Bone marrow (tissue), 2 donors: ENCODE results near the gene DBF4.
A peak's percentile ranks its signal among the peaks of the same experiment; 100 is the strongest.
"Not testable (repeated sequence)": the region's sequence is repeated elsewhere in the genome, so short reads cannot be mapped to it uniquely, and the experiment has no call there.

ENCODE experiments used
- DNase-seq, 2 donors: peaks; one replicate each; lab custom pipeline; 2025; lab: John Stamatoyannopoulos, UW

The DBF4 gene

DNA sequence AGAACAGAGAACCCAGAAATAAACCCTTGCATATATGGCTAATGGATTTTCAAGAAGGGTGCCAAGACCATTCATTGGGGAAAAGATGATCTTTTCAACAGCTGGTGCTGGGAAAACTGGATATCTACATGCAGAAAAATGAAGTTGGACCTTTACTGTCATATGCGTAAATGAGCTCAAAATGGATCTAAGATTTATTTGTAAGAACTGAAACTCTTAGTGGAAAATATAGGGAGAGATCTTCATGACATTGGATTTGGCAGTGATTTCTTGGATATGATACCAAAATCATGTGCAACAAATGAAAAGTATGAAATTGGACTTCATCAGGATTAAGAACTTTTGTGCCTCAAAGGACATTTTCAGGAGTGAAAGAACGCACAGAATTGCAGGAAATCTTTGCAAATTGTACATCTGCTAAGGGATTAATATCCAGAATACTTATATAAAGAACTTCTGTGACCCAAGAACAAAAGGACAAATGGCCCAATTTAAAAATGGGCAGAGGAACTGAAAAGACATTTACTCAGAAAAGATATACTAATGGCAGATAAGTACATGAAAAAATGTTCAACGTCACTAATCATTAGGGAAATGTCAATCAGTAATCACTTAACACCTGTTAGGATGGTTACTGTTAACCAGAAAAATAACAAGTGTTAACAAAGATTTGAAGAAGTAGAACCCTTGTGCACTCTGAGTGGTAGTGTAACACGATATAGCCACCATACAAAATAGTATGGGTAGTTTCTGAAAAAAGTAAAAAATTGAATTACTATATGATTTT is 6.1 kb downstream of the DBF4 start:
- DNase-seq, result no peak

DNA sequence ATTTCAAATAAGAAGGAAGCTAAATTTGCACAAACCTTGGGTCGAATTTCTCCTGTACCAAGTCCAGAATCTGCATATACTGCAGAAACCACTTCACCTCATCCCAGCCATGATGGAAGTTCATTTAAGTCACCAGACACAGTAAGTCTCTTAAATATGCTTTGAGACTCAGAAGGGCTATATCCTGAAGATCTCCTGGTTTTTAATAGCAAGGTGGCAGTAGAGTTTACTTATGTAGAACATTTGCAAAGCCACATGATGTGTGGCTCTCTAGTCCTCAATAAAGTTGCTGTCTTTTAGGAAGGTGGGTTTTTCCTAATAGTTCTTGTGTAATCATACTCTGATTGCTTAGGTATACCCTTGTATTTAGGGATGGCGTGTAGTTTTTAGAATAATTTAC is 8.7 kb downstream of the DBF4 start:
- DNase-seq, result no peak

DNA sequence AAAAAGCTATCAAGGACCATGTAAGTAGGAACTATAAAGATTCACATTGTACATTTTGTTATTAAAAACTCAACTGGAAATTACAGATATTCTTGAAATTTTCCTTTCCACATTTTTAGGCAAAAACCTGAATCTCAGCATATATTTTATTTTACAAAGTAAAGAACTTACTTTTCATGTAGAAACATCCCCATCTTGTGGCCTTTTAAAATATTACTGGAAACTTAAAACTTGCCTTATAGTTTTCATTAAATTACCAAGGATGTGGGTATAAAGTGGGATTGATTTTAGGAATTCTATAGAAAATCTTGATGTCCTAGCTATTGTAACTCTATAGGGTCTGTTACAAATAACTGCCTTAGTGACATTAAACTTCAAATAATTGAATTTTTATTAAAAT is 10.6 kb downstream of the DBF4 start:
- DNase-seq, result no peak

DNA sequence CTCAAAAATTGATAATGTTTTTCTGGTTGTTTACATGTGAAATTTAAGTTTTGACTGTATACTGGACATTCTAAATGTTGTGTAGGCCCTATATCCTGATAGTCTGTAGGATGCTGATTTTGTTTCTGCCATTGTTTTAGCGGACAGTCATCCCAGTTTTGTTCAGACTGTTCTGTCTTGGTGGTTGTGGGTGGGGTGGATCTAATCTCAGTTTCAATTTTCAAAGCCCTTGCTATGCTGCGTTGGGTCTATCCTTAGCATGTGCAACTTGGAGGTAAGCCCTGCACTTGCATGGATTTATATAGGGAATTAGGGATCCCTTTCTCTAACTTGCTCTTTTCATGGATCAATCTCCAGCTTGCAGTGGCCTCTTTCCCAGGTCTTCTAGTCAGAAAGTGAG is 19.1 kb downstream of the DBF4 start:
- no peak for DNase-seq

DNA sequence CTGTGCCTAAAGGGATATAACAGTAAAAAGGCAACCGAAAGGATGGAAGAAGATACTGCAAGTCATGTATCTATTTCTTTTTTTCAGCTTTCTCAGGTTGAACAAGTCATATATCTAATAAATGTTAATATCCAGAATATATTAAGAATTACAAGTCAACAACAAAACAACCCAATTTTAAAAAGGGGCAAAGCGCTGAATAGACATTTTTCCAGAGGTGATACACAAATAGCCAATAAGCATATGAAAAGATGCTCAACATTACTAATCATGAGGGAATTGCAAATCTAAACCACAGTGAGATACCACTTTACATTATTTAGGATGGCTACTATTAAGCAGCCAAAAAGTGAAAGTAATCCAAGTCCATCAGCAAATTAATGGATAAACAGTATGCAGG is 23.0 kb downstream of the DBF4 start:
- DNase-seq, result no peak

DNA sequence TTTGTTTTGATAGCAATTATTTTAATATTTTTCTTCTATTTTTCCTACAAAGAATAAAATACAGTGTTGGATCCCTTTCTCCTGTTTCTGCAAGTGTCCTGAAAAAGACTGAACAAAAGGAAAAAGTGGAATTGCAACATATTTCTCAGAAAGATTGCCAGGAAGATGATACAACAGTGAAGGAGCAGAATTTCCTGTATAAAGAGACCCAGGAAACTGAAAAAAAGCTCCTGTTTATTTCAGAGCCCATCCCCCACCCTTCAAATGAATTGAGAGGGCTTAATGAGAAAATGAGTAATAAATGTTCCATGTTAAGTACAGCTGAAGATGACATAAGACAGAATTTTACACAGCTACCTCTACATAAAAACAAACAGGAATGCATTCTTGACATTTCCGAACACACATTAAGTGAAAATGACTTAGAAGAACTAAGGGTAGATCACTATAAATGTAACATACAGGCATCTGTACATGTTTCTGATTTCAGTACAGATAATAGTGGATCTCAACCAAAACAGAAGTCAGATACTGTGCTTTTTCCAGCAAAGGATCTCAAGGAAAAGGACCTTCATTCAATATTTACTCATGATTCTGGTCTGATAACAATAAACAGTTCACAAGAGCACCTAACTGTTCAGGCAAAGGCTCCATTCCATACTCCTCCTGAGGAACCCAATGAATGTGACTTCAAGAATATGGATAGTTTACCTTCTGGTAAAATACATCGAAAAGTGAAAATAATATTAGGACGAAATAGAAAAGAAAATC is 31.0 kb downstream of the DBF4 start:
- not testable (repeated sequence) for DNase-seq

DNA sequence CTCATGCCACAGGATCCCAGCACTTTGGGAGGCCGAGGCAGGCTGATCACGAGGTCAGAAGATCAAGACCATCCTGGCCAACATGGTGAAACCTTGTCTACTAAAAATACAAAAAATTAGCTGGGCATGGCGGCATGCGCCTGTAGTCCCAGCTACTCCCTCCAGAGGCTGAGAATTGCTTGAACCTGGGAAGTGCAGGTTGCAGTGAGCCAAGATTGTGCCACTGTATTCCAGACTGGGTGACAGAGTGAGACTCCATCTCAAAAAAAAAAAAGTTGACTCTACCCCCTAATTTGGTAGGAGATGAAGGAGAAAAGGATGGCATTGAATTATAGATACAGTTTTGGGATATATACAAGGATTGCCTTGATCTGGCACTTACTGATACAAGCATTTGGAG is 32.5 kb downstream of the DBF4 start:
- DNase-seq, result not testable (repeated sequence)

DNA sequence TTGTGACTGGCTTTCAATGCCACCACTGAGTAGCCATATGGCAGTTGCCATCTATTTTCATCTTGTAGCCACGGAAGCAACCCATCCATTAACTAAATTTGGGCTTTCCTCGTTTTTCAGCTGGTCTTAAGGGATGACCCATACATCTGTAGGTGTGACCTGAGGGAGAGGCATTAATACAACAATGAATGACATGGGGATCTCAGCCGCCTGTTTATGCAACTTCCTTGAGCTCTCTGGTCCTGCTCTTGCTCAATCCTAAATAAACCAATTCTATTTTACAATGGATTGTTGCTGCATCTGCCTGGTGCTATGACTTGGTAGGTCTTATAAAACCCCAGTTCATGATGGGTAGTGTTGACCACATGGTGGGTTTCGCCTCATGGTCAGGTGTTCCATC is 35.8 kb downstream of the DBF4 start:
- DNase-seq, result no peak

DNA sequence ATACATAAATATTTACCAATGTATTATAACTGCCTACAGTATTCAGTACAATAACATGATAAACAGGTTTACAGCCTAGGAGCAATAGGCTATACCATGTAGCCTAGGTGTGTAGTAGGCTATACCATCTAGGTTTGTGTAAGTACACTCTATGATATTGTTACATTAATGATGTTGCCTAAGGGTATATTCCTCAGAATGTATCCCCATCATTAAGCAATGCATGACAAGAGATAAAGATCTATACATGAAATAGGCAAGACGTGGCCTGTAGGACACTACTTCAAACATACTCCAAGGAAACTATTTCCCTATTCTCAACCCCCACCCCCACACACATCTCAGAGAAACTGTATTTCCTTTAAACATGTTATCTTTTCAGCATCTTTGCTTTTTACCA is 42.4 kb downstream of the DBF4 start:
- no peak for DNase-seq

DNA sequence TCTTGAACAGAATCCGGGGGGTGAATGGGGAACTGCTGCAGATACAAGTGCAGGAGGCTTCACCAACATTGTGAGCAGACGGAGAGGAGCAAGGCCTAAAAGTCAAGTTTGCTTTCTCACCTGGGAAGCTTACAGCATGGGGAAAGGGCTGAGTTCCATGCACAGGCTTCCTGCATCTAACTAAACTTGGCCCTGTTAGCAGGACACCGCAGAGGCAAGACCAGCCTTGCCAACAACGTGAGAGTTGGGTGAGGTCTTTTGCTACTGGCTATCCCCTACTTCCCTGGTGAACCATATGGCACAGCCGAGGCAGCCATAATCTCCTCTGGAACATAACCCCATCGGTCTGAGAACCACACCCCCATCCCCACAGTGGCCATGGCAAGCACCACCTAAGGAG is 43.6 kb downstream of the DBF4 start:
- DNase-seq, result no peak

DNA sequence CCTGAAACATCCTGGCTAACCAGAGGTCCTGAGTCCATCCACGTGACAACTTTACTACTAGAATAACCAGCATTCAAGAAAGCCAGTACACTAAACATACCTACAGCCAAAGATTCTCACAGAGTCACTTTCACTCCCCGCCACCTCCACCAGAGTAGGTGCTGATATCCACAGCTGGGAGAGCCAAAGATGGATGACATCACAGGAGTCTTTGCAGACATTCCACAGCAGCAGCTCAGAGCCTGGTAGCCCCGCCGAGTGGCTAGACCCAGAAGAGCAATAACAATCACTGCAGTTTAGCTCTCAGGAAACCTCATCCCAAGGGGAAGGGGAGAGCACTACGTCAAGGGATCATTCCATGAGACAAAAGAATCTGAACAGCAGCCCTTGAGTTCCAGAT is 44.3 kb downstream of the DBF4 start:
- no peak for DNase-seq

DNA sequence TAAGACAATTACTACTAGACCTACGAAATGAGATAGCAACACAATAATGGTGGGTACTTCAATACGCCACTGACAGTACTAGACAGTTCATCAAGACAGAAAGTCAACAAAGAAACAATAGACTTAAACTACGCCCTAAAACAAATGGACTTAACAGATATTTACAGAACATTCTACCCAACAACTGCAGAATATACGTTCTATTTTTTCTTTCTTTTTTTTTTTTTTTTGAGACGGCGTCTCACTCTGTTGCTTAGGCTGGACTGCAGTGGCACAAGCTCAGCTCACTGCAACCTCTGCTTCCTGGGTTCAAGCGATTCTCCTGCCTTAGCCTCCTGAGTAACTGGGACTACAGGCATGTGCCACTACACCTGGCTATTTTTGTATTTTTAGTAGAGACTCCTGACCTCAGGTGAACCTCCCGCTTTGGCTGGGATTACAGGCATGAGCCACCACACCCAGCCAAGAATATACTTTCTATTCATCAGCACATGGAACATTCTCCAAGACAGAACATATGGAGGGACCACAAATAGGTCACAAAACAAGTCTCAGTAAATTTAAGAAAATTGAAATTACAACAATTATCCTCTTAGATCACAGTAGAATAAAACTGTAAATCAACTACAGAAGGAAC is 46.6 kb downstream of the DBF4 start:
- not testable (repeated sequence) for DNase-seq

DNA sequence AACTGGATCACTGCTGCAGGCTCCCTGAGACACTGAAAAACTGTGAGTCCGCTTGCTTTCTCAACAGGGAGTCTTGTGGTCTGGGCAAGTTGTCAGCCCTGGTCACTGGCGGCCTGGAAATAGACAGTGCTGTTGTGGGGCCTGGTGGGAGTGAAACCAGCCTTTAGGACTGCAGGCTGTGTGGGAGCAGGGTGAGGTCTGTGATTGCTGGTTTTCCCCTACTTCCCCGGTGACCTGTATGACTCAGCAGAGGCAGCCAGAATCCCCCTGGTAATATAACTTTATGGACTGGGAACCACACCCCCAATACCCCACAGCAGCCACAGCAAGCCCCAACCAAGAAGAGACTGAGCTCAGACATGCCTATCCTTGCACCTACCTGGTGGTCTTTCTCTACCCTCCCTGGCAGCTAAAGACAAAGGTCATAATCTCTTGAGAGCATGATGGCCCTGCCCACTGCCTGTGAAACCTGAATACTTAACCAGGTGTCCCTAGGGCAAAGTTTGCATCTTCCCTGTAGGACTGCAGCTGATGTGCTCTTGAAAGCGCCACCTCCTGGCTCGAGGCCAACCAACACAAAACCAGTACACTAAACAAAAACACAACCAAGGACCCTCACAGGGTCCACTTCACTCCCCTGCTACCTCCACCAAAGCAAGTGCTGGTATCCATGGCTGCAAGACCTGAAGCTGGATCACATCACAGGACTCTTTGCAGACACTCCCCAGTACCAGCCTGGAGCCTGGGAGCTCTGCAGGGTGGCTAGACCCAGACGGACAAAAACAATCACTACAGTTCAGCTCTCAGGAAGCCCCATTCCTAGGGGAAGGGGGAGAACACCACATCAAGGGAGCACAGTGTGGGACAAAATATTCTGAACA is 50.5 kb downstream of the DBF4 start:
- DNase-seq, result no peak

DNA sequence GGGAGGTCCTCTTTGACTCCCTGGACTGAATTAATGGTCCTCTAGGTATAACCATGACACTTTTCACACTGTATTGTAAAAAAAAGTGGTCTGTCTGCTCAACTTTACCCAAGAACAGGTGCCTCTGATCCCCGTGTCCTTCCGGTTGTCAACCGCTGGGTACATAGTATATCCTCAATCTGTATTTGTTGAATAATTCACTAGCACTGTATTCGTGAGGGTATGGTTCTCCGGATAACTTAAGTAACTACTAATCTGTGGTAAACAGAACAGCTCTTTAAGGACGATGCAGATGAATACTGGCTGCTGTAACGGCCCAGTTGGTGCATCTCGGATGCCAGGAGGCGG is 57.3 kb downstream of the DBF4 start:
- DNase-seq, result no peak

DNA sequence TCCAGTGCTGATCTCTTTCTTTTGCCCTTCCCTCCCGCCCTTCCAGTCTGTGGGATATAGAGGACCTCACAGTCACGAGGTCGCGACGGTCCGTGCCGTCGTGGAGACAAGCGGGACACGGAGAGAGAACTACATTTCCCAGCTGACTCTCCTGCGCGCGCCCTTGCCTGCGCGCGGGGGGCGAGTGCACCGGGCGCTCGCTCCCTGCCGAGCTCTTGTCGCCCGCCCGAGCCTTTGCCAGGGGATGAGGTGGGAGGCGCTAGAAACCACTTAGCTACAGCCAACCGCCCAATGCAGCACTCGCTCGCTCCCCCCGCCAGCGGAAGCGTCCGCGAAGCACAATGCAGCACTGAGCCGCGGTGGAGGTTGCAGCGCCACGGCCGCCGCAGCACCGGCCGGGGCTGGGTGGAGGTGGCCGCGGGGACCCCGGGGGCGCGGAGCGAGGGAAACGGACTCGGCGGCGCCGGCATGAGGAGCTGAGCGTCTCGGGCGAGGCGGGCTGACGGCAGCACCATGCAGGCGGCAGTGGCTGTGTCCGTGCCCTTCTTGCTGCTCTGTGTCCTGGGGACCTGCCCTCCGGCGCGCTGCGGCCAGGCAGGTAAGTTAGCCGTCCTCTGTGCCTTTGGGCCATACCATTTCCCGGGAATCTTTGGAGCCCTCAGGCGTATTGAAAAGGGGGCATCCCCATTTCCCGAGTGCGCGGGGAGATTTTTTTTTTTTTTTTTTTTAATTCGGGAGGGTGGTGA is 57.8 kb downstream of the DBF4 start, which contains the start of gene ADAM22:
Gene ADAM22 (plus strand): TSS at position 299 of the 746 bp plus-strand sequence. CDS start 215 bp downstream, at position 514.
- peak in 1 of 2 donors; percentile 61 for DNase-seq

DNA sequence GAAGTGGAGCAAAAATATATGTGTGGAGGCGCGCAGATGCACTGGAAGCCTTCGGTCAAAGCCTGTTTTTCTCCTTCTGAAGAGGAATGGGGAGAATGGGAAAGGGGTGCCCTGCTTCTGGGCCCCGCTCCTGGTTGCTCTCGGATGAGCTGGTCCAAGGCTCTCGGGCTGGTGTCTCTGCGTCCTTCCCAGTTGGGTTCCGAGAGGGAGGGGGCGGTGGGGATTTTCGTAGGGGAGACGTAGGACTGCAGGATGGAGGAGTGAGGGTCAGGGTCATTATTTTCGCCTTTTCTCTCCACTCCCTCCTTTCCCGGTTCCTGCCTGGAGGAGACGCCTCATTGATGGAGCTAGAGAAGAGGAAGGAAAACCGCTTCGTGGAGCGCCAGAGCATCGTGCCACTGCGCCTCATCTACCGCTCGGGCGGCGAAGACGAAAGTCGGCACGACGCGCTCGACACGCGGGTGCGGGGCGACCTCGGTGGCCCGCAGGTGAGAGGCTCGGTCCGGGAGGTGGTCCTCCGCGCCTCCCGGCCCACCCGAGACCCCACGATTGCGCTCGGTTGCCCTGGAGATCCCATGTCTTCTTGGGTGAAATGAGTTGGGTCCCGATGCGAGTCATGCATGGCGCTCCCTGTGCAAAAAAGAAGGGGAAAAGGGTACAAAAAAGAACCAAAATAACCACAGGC is 58.5 kb downstream of the DBF4 start:
- no peak for DNase-seq

DNA sequence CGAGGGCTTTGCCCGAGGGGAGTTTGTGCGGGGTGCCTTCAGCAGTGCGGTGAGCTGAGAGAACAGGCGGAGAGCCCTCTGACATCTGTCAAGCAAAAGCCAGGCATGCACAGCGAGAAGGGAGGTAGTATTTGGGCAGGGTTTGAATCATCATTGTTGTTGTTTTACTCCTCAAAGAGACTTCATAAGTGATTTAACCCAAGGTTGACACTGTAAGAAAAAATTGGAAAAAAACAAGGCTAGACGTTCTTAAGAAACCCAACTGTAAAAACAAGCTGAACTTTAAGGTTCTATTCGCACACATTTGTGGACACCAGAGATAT is 59.1 kb downstream of the DBF4 start:
- DNase-seq, result no peak

DNA sequence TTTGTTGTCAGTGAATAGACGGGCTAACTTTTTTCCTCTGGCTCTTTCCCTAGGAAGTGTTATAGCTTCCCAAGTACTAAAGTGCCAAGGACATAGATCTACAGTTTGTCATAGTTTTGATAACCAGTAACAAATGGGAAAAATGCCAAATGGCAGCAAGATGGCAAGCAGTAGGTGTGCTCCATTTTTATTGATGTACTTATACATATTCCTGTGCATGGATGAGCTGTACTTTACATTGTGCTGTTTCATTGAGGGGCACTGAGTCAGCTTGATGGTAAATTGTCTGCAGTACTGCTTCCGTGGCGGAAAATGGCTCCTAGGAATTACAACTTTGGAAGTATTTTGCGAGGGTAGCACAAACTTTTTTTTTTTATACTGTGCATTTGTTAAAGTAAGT is 64.8 kb downstream of the DBF4 start:
- no peak for DNase-seq

DNA sequence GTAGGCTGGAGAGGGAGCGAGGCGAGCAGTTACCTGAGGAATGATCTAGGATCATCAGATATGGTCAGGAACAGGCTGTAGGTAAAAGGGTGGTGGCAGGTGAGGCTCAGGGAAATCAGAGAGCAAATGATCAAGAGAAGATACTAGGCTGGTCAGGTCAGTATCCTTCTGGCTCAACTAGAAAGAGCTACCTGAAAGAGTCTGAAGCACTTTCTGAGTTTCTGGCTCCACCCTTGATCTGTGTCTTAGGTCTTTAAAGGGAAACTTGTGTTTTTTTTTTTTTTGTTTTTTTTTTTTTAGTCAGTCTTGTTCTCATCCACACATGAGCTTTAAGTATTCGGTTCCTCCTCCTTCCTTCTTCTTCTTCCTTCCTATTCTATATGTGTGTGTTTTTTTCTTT is 68.3 kb downstream of the DBF4 start:
- no peak for DNase-seq

DNA sequence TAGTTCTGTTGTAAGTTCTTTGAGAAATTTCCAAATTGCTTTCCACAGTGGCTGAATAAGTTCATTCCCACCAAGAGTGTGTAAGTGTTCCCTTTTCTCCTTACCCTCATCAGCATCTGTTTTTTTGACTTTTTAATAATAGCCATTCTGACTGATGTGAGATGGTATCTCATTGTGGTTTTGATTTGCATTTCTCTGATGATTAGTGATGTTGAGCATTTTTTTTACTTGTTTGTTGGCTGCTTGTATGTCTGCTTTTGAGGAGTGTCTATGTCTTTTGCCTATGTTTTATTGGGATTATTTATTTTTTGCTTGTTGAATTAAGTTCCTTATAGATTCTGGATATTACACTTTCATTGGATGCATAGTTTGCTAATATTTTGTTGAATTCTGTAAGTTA is 69.6 kb downstream of the DBF4 start:
- not testable (repeated sequence) for DNase-seq

DNA sequence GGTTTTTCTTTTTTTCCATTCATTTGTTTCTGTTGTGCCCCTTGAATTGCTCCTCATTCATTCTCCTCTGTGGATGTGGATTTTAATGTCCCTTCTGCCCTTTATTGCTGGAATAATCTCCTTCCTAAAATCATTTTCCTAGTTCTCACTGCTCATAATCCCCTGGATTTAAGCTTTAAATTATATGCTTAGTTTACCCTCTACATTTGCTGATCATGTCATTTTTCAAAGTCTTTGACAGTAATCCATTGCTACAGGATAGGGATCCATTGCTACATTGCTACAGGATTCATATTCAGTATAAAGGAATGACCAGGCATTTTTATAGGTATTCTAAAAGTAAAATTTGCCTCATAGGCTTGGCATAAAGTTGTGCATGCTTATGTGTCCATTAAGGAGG is 72.1 kb downstream of the DBF4 start:
- DNase-seq, result no peak
